GM18909 (cell line): Measurements from ENCODE around the gene ADCY6.

Experiments used
- ATAC-seq: cut with Tn5 transposase; IDR thresholded peaks from one replicate; pipeline ENCODE4 v1.9.1; 2021; ENCODE audit warnings: mild to moderate bottlenecking; ENCODE audit not compliant: unreplicated experiment, poor library complexity

Gene ADCY6

DNA sequence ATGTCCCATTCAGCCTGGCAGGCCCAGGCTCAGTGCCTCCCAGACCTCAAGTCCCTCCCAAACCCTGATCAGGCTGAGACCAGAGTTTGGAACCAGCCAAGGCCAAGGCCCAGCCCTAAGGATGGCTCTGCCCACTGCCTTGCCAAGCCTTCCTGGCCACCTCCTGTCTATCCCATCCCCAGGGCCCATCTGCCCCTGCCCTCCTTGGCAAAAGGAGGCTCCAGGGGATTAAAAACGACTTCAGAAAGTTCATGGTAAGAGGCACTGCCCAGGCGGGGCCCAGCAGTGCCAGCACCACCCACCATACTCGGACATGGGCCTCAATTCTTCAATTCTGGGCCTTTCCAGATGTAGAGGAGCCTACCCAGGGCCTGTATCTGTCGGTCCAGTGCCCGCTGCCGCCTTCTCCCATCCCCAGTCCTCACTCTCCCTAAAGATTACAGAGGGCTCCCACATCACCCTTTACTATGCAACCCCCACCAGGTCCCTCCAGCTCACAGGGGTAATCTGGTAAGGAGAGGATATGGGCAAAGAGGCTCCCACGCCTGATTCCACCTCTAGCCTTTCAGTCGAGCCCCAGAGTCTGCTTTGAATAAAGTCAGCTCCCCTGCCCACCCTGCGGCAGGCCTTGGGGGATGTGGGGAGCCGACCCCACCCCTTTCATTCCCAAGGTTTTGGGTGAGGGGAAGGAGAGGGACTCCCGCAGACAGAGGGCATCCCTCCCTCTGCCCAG, 932 bp downstream of the ADCY6 start:
- no peak for ATAC-seq

DNA sequence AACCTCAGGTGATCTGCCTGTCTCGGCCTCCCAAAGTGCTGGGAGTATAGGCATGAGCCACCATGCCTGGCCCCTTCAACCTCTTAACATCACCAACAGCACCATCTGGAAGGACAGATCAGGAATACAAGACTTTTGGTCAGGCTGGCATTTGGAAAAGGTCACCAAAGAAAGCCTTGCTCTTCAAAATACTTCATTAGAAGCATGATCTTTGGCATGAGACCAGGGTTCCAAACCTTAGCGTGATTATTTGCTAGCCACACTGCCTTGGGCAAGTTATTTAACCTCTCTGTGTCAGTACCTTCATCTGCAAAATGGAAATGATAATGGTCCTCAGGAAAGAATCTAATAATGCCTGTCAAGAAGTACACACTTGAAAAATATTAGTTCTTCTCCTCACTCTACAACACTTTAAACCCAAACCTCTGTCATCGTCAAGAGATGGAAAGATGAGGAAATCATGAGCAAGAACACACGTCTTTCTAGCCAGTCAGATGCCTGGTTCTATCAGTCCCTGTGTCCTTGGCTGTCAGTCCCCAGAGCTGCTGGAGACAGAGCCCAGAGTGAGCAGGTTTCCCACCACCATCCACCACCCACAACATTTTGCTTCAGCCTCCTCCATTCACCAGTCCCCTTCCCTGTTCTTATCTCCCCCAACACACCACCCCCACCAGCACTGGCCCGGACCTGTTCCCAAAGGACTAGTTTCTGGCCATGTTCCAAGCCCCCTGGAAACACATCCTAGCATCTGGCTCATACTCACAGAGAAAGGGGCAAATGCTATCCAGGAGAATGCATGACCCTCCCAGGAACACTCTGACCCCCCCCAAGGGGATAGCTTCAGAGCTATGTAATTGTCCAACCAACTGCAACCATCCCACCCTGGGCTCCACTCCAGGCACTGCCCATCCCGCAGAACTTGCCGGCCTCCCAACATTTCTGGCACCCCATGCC, 2.0 kb downstream of the ADCY6 start:
- ATAC-seq, result no peak

DNA sequence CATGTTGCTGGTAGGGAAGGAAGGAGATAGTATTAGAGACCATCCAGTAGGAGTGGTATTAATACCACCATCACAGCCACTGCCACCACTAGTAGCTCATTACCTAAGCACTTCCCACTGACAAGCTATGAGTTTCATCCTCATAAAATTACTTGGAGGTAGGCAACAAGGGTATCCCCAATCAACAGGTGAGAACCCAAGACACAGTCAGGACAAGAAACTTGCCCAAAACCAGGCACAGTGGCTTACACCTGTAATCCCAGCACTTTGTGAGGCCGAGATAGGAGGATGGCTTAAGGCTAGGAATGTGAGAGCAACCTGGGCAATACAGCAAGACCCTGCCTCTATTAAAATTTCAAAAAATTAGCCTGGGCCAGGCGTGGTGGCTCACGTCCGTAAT, 5.5 kb downstream of the ADCY6 start:
- ATAC-seq, result no peak

DNA sequence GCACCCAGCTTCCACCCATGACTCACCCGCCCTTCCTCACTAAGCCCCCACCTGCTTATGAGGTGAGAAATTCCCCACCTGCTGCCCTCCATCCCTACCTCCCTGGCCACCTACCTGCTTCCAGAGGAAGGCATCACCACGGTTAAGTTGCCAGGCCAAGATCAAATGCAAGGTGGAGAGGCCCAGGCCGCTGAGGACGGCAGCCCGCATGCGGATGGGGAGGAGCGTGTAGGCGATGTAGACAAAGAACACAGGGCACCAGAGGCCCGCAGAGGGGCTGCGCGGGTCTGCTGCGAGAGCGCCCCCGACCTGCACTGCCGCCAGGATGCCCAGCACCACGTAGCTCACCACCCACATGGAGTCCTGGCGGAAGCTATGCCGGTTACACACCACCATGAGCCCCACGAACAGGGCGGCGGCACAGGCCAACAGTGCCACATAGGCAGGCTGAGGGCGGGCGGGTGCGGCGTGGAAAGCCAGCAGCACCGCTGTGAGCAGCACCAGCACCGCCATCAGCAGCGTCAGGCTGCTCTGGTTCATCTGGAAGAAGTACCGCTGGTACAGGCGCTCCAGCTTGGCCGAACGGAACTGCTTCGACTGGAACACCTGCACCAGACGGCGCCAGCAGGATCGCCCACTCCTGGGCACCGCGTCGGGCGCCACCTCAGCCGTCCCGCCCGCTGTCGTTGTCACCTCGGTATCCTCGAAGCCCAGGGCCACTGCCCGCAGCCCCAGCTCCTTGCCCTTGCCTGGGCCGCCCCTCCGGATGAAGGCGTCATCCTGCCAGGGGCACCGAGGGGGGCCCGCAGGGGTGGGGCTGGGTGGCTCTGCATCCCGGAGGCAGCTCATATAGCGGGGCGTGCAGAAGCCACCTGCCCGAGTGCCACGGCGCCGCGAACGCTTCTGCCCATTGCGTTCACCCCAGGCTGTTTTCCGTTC, 6.2 kb downstream of the ADCY6 start:
- ATAC-seq, result no peak

DNA sequence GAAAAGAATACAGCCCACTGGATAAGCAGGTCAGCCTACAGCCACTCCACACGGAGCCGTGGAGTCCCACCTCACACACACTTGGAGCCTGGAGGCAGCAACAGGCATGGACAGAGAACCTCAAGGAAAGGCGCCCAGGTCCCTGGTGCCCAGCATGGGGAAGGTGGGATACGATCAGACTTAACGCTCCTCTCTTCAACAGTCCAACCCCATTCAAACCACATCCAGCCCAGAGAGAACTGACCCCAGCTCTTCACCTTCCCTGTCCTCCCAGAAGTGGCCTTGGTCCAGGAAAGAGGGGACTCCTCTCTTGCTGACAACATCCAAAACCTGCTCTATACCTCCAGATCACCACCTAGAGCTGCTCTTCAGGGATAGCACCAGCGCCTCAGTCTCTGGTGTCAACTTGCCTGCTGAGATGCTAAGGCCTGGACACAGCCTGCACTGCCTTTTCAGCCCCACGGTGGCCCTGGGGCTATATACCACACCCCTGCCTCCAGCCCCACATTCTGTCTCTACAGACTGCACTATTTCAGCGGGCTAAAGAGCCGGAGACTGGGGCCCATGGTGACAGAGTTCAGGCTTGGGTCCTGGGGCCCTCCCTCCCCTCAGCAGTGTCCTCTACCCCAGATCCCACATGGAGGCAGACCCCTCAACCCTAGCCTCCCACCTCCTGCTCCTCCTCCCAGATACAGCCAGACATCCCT, 7.0 kb downstream of the ADCY6 start:
- no peak for ATAC-seq

DNA sequence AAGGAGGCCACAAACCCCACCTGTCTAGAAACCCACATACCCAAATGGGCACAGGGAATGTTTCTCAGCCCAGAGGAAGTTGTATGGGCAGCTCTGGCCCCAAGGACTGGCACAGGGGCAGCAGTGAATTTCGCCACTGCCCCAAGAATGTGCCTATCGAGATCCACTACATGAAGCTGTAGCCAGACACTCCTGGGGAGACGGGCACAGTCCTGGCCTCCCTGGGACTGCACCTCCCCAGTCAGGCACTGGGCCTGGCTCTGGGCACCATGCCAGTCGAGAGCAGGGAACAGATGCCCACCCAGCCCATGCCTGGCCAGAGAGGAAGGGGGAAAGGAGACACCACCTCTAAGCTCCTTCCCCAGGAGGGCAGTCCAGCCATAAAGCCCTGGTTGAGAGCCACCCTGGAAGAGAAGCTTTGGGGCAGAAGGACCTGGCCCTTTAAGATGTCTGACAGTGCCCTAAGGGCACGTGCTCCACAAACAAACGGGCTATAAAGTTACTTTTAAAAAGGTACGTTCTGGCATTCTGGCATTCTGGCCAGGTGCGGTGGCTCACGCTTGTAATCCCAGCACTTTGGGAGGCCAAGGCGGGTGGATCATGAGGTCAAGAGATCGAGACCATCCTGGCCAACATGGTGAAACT, 8.4 kb downstream of the ADCY6 start:
- ATAC-seq, result no peak

DNA sequence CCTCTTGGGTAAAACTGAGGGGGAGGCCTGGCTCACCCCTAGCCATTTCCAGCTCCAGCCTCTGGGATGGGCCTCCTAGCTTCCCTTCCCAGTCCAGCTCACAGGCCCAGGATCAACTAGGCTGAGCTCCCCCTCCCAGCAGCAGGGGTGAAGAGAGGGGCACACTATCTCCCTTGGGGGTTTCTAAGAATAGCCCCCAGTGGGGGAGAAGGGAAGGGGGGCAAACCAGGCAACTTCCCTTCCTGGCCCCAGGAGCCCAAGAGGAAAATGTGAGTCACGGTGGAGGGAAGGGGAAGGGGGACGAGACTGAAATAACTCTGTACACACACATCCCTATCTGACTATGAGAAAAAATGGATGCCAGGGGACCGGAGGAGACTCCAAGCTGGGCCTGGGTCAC, 9.0 kb downstream of the ADCY6 start:
- no peak for ATAC-seq

DNA sequence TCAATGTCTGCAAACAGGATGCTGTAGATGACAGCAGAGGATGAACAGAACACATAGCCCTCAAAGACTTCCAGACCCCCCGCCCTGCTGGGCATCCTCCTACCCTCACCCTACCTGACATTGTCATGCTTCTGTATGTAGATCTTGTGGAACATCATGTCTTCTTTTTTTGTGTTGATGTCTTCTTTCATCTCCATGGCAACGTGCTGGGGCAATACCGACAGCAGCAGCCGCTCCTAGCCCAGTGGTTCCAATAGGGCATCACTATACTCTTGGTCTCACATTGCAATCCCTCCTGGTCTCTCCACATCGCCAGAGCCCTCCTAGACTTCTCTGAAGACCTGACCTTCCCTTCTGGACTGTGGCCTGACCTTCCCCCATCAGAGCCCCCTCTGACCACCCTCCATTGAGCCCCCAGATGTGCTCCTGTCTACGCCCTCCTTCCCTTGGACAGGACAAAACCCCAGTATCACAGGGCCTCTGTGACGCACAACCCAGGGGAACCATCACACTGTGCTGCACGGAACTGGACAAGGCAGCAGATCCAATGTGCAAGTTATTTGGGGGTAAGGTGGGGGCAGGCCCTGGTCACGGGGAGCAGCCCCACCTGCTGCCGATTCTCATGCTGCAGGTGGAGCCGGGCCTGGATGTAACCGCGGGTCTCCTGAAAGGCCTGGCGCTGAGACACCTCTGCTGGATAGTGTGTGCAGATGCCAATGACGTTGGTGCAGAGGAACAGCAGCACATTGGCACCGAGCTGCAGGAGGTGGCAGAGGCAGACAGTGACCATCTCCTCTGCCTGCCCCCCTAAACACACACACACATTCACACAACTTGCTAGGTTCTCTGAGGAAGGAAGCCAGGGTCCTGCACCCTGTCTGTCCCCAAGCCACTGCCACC, 11.1 kb downstream of the ADCY6 start:
- ATAC-seq, result no peak

DNA sequence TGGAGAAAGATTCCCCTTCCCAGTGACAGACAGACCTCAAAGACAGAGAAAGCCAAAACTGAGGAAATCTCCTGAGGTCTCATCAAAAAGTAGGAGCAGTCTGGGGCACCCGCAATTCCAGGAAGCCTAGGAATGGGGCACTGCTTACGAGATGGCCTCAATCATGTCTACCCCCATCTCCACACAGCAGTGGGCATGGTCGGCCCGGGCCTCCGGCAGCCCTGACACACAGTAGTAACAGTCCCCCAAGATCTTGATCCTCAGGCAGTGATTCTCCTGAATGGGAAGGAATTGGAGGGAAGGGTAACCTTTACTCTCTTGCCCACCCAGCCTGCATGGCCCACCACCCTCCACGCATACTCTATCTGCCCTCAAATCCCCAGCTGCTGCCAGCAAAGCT, 11.9 kb downstream of the ADCY6 start:
- no peak for ATAC-seq

DNA sequence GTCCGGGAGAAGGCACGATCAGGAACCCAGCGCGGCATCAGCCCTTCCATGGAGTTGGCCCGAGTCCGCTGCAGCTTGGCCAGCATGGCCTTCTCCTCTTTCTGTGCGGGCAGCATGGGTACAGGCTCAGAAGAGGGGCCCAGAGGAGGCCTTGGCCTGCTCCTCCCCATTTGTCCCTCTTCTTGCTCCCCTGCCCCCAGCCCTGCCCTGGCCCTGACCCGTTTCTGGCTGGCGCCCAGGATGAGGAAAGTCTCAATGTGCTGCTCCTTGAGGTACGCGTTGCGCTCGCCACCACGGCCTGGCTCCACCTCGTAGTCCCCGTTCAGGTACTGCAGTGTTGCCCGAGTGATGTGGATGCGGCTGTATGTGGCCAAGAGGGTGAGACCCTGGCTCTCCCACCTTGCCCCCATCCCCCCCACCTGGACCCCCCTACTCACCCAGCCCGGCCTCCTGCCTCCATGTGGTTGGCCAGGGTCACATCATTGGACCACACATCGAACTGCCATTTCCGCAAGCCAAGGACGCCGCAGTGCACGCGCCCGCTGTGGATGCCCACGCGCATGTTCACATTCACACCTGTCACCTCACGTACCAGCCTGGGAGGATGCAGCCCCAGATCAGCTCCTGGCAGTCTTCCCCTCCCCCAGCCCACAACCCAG, 12.8 kb downstream of the ADCY6 start:
- ATAC-seq, result no peak

DNA sequence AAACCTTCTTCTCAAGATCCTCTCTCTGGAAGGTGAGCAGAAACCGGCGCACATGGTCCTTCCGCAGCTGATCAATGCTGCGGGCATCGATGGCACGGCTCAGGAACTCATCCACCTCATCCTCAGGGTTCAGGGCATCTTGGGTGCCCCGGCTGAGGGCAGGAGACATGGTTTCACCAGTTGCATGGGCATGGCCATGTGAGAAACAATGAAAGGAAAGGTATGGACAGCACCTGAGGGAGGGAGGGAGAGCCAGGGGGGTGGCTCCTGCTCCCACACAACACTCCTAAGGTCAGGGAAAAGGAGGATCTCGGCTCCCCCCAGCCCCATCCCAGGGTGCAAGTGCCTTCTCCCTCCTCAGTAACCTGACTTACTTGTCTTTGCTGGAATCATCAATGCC, 13.6 kb downstream of the ADCY6 start:
- no peak for ATAC-seq

DNA sequence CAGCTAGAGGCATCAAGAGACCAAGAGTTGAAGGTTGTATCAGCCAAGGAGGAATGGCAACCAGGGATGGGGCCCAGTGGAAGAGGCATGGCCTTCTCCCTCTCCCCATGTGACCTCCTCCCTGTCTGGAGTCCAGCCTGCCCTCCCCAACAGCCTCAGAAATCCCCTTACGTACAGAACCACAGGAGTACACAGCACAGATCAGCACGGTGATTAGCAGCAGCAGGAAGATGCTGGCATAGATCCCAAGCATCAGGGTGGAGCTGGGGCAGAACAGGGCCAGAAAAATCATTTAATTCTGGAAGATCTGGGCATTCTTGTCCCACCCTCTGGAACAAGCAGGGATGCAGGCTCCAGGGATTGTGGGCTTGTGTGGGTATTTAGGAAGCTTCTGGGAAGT, 14.4 kb downstream of the ADCY6 start:
- no peak for ATAC-seq

DNA sequence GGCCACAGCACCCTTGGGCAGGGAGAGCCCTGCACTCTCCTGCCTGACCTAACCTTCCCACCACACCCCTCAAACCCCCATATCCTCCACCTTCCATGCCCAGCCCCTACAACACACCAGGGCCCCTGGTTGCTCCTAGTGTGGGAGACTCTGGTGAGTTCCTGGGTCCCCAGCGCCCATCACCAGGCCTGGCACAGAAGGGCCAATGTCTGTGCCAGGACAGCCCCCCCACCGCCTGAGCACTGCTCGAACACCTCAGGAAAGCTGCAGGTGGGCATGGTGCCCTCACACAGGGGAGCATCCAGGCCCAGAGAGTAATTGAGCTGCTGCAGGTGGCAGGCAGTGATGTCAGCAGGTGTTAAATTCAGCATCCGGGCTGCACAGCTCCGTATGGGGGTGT, 15.2 kb downstream of the ADCY6 start:
- no peak for ATAC-seq

DNA sequence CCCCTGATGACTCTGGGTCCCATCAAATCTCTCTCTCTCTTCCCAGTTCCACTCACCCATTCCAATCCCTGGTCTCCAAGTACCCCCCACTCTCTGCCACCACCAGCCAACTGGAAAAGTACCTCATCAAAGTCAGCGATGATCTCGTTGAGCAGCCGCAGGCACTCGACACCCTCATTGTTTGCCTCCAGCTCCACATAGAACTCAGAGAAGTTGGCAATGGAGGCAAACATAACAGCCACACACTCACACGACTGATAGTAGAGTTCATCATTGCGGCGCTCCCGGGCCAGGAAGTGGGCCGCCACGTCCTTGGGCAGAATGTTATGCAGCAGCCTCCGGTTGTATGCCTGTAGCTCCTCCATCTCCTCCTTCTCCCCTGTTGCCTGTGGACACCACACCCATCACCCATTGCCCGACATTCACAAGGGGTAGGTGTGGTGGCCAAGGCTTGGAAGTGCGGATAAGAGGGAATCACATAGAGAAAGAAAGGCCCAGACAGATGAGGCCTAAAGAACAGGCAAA, 17.2 kb downstream of the ADCY6 start:
- no peak for ATAC-seq

DNA sequence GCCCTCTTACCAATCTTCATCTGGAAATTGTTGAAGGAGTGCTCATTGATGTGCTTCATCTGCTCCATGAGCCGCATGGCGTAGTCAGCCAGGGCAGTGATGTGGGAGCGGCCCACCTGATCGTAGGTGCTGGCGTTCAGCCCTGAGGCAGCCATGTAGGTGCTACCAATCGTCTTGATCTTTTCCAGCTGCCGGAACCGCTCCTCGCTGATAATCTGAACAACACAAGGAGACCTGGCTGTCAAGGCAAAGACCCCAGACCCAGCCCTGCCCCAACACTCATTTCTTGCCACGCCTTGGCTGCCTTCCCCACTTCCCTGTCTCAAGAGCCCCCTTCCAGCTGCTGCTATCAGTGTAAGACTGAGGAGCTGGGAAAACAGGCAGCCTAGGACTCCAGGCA, 18.1 kb downstream of the ADCY6 start:
- ATAC-seq, result no peak

DNA sequence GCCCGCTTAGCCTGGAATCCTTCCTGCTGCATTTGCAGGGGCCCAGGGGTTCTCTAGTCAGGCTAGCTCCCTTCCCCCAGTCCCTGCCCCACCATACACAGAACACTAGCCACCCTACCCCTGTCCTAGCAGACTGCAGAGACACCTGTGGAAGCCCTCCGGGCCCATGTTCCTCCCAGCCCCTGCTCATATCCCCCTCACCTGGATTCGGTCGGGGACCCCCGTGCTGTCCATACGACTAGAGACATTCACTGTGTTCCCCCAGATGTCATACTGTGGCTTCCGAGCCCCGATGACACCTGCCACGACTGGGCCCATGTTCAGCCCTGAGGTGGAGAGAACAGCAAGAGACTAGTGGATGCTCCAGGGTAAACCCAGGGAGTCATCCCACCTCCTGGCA, 20.2 kb downstream of the ADCY6 start:
- no peak for ATAC-seq

DNA sequence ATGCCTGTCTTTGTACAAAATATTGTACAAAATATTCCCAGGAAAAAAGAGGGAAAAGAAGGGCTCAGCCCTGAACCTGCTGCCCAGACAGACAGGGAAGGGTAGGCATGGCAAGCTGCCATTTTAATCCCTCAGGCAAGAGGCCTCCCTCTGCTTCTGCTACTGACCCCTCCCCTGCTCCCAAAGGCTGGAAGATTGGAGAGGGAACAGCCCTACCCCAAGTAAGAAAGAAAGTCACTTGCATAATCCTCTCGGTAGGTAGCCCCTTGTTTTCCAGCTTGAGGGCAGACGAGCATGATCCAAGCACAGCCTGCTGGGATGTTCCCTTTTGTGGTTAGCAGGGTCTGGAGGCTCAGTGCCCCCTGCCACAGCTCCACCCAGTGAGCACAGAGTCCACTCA, 20.7 kb downstream of the ADCY6 start:
- no peak for ATAC-seq

DNA sequence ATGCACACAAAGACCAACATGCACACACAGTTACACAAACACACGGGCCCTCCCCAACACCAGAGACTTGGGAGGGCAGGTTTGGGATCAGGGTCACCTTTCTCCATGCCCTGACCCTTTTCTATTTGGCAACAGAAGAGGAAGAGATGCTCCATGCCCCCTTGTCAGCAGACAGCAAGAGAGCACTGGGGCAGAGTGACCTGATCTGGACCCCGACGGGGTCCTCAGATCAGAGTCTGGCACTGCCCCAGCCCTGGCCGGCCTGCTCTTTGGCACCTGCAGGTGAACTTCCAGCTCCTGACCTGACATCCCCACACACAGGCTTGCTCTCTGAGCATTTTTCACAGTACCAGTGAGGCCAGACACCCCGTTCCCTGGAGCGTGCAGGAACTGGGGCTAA, 21.4 kb downstream of the ADCY6 start:
- no peak for ATAC-seq
